Measurements from ENCODE around the gene SRBD1.
A peak's percentile ranks its signal among the peaks of the same experiment; 100 is the strongest.

The SRBD1 gene

DNA sequence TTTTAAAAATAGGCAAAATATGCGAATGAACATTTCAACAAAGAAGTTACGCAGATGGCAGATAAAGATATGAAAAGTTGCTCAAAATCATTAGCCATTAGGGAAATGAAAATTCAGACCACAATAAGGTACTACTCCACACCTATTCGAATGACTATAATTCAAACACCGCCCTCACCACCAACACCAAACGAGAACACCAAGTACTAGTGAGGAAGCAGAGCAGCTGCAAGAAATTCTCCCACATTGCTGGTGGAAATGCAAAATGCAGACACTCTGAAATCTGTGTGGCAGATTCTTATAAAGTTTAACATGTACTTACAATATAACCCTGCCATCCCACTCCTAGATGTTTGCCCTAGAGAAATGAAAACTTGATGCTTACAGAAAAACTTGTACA is 23.2 kb upstream of the SRBD1 start:
- no peak for DNase-seq

DNA sequence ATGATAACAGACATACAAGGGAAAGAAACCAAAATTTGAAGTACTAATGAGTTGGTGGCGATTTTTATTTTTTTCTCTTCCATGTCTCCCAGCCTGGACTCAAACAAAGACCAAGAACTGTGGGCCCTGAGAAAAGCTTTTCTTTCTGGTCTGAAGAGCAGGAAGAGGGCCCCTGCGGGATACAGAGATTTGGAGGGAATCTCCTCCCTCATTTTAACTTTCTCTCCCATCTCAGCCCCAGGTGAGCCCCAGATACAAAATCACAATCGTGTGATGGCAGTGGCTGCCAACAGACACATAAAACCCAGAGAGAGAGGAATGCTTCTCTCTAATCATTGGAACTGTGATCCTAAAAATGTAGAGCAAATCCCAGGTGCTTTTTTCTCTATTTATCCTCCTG is 20.9 kb upstream of the SRBD1 start:
- no peak for DNase-seq

DNA sequence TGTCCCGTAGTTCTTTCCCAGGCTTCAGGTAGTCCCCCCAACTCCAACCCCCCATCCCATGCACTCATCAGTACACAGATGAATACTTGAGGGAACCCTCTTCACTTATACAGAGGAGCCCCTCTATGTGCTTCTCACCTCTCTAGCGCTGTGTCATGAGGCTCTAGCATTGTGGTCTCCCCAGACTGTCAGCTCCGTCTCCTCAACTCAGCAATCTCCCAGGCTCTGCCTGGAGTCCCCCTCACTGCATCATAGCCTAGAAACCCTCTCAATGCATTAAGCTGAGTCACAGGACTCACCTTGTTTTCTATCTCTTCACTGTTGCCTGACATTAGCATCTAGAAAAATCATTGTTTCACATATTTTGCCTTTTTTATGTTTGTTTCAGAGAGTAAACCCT is 20.3 kb upstream of the SRBD1 start:
- DNase-seq = no peak

DNA sequence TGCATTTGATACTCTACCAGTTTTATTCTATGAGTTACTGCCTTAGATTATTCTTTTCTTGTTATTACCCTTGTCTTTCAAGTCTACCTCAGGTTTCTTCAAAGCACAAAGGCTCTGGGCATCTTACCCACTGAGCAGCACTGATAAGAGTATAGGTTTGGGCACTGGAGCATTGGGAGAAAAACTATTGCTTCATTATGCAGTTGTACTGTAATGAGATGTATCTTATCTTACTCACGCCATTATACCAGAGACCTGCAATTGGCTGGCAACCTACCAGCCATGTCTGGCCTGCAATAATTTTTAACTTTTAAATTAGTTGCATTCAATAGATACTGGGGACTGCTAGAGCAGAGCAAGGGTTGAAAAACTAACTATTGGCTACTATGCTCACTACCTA is 18.9 kb upstream of the SRBD1 start:
- DNase-seq = no peak

DNA sequence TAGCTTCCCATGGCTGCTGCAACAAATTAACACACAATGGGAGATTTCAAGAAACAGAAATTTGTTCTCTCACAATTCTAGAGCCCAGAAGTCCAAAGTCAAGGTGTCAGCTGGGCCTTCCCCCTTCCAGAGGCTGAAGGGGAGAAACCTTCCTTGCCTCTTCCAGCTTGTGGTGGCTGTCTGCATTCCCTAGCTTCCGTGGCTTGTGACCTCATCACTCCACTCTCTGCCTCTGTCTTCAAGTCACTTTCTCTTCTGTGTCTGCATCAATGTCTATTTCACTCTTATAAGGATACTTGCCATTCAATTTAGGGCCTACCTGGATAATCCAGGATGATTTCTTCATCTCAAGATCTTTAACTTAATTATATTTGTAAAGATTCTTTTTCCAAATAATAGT is 16.8 kb upstream of the SRBD1 start:
- no peak for DNase-seq

DNA sequence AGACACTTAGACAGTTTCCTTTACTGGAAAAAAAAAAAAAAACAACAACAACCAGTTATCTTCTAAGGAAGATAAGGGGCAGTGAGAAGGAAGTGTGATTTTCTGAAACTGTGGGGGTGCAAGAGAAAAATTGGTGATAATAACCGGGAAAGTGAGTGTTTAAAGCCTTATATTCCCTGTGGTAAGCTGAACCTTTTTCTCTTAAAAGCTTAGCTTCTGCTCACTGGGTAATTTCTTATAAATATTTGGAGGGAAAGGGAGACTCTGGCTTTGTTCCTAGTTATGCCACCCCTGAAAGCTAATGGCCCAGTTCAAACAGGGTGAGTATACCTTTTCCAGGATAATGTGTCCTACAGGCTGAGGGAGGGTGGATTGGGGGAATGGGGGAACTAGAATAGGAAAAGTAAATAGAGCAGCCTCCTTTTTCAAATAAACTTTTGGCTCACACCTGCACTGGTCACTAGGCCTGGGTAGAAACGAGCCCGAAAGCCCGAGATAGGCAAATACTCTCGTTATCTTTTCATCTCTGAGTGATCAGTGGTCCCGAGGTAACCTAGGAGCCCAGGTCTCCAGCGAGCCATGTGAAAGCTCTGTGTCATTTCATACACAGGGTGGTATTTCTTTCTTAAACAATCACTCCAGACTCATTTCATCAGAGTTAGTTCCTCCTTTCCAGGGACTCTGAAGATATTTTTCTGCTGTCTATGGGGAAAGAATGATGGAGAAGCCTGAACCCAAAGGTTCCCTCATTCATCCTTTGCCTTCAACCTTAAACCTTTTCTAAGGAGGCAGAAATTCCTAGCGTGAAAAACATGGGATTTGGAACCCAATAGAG is 15.5 kb upstream of the SRBD1 start:
- DNase-seq = no peak

DNA sequence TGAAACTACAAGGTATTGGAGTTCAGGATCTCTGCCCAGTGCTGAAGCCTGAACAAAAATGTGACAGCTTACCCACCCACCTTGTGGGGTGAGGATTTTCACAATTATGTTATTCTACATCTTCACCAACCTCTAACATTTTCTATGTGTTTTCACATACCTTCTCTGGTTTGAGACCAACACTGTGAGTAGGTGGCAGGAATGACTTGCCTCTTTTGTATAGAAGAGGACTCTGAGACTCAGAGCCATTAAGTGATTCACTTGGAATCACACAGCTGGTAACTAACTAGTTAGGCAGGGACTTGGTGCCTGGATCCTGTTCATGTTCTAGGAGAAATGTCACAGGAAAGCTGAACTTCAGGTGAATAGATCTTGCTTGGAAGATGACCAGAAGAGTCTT is 14.8 kb upstream of the SRBD1 start:
- no peak for DNase-seq

DNA sequence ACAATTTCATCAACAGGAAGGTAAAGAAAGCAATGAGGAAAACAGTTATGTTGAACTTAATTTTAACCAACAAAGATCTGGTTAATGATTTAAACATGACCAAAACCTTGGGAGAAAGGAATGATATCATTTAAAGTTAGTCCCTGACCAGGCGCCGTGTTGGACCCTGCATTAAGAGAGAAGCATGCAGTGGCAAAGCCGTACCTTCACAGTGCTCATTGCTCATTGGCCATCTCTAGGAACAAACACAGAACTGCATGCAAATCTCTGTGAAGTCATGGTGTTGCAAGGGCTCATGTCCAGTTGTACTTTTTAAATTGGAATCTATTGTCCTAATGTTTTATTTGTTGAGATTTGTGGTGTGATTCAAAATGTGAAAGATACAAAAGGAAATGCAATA is 12.0 kb upstream of the SRBD1 start:
- DNase-seq = no peak

DNA sequence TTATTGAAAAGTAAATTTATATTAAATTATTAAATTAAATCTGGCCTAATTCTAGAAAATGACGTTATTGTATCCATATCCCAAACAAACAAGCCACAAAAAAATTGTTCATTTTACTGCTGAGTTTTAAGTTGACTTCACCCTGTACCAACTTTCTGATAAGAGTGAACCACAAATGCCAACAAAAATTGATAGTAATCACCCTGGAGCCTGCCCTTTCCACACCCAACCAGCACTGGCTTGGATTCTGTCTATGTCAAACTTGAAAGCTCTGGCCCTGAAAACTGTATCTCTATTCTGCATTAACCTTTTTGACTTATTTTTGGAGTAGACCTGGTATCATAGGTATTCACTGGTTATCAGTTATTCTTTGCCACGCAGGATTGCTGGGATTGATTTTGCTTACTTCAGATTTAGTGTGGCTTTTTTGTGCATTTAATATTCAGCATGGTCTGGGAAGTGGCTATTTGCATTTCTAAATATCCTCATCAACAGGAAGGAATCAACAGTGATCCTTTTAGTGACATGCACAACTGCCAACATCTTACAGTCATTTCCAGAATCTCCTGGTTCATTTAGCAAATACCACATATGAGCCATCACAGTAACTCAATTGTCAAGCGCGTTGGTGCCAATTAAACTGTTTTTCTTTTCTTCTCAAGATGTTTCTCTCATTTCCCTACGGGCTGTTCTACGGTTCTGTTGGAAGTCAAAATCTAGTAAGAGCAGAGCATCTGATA is 11.4 kb upstream of the SRBD1 start:
- DNase-seq = no peak

DNA sequence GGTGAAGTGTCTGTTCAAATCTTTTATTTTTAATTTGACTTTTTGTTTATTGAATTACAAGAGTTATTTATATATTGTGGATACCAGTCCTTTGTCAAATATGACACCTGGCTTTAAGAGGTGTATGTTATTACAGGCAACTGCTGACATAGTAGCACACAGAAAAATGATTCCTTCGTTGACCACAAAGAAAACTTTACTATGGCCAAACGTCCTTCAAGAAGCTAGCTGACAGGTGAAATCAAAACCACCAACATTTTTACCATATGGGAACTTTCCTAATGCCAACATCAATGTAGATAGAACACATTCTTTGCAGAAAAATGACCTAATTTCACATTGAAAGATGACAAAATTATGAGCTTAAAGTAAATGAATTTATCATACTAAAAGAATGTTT is 6.4 kb upstream of the SRBD1 start:
- no peak for DNase-seq

DNA sequence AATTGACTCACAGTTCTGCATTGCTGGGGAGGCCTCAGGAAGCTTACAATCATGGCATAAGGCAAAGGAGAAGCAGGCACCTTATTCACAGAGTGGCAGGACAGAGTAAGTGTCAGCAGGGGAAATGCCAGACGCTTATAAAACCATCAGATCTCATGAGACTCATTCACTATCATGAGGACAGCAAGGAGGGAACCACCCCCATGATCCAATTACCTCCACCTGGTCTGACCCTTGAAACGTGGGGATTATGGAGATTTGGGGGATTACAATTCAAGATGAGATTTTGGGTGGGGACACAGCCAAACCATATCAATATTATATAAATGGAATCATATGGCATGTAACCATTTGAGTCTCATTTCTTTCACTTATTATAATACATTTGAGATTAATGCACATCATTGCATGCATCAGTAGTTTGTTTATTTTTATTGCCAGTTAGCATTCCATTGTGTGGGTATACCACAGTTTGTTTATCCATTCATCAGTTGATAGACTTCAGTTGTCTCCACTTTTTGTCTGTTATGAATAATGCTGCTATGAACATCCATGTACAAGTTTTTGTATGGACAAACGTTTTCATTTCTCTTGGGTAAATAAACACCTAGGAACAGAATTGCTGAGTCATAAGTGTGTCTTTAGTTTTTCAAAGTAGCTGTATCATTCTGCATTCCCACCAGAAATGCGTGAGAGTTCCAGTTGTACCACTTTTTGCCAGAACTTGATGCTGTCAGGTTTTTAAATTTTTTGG is 5.8 kb upstream of the SRBD1 start:
- DNase-seq = no peak

DNA sequence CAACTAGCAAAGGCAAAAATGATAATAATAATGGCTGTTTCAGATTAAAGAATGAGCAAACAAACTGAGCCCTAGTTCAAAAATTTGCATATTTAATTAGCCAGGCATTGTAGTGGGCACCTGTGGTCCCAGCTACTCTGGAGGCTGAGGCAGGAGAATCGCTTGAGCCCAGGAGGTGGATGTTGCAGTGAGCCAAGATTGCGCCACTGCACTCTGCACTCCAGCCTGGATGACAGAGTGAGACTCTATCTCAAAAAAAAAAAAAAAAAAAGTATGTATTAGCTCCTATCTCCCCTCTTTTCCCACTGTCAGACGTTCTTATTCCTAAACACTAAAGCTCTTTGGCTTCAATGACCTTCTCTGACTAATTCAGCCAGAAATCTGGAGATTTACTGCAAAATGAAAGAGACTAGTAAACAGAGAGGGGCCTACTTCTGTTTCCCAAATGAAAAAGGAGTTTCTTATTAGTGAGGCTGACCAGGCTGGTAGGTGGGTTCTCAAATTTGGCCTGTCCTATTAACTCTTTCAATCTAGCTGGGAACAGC is 3.9 kb upstream of the SRBD1 start:
- no peak for DNase-seq

DNA sequence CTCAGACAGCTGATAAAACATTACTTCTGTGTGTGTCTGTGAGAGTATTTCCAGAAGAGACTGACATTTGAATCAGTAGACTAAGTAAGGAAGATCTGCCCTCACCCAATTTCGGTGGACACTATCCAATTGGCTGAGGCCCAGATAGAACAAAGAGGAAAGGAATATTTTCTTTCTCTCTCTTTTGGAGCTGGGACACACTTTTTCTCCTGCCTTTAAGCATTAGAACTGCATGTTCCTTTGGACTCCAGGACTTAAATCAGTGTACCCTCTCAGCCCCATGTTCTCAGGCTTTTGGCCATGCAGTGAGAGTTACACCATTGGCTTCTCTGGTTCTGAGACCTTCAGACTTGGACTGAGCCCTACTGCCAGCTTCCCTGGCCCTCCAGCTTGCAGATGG is 3.3 kb upstream of the SRBD1 start:
- no peak for DNase-seq

DNA sequence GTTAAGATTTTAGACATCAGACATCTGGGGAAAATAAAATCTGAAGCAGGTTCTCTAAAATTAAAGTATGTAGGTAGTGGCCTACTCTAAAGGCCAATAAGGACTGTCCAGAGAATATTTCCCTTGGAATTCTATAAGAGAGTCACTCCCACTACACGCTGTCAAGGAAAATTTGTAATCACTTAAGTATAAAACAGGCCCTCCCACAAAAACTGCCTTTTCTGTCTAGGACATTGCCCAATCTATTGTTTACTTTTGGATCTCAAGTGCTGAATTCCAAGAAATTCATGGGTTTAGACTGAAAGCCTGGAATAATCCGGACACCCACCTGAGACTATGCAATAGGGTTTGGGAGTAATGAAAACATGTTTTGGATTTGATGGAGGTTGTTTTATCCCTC is 1.7 kb upstream of the SRBD1 start:
- DNase-seq = no peak

DNA sequence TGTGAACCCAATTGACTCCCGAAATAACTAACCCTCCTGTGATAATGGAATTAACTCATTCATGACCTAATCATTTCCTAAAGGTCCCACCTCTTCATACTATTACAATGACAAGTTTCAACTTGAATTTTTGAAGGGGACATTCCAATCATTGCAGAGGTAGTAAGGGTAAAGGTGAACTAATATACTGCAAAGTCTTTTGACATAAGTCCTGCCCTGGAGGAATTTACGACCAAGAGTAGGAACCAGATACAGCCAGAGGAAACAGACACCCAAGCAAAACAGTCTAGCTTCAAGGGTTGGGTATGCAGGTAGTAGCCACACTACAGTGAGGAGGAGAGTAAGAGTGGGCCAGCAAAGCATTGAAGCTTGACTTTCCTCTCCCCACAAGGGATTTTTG is 1.2 kb upstream of the SRBD1 start:
- no peak for DNase-seq

DNA sequence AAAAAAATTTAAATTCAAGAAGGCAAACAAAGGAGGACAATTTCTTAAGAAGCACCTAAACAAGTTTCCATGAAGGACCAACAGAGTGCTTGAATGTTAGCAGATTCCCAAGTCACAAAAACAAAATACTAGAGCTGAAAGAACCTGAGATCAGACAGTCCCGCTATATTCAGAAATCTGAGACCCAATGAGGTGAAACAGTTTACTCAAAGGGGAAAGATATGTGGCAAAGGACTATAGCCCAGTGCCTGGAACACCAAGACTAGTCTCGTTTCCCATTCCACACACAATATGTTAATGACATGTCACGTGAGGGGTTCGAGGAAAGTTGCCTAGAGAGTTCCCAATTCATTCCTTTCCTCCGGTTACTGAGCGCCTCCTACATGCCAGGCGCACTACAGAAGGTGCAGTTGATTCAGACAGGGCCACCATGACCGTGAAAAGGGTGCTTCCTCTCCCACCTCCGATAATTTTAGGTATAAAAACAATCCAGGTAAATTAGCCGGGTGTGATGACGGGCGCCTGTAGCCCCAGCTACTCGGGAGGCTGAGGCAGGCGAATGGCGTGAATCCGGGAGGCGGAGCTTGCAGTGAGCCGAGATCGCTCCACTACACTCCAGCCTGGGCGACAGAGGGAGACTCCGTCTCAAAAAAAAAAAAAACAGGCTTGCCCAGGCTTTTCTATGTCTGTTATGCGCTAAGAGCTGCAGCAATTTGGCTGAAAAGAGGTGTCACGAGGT is 617 bp downstream of the SRBD1 start:
- DNase-seq = peak; percentile 72

DNA sequence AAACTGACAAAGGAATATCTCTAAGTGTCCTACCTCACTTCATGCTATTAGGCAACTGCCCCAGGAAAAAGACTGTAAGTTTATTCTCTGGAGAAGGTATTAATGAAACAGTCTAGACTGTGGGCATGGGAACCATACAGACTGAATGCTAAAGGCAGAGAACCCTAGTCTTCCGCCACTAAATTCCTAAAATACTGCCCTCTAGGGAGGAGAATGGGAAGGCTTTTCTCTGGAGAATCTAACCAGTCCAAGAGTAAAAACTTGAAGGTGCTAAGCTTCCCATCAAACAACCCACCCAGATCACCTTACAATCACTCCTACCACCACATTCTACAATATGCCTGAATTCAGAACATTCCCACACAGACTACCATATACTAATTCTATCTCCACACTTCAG is 3.4 kb downstream of the SRBD1 start:
- DNase-seq = no peak

DNA sequence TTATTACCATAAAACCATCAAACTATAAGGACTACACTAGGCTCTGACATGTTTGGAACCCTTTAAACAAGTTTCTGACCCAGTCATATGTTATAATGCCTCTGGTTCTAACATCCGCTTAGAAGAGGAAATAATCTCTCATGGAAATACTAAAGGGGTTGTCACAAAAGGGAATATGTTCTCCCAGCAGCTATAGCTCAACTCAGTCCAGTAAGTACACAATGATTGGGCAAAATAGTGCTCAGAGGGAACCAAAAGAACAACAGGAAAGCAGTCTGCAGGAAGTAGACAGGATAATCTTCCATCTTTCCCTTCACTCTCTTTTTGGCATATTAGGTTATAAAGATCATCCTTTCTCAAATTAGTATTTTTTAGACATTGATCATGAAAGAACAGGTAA is 4.3 kb downstream of the SRBD1 start:
- DNase-seq = no peak

DNA sequence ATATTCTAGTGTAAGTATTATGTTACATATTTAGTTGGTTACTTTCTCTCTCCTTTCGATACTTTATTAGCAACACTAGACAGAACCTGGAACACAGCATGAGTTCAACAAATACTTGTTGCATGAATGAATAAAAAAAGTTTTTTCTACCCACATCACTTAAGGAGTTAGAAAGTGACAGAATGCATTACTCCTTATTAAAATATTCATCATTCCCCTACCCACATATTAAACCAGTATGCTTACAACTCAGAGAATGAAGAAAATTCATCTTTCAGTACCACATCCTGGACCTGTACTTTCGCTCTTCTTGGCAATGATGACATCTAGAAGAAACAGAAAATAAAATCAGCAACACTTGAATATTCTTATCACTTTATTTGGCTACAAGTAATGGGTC is 6.0 kb downstream of the SRBD1 start:
- DNase-seq = no peak

DNA sequence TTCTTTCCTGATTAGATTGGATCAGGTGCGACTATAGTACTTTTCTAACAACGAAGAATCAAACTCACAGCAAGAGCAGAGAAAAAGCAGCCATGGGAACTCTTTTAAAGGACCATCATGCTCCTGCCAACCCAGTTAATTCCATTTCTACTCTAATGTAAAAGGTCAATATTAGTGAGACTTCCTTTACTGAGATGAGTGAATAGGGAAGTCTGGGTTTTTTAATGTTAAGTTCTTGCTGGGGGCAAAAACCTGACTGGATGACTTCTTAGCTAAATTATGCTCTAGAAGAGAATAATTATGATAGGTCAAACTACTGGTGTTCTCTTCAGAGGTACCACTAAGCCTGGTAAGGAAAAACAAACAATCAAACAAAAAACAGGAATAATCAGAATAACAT is 8.4 kb downstream of the SRBD1 start:
- DNase-seq = no peak

DNA sequence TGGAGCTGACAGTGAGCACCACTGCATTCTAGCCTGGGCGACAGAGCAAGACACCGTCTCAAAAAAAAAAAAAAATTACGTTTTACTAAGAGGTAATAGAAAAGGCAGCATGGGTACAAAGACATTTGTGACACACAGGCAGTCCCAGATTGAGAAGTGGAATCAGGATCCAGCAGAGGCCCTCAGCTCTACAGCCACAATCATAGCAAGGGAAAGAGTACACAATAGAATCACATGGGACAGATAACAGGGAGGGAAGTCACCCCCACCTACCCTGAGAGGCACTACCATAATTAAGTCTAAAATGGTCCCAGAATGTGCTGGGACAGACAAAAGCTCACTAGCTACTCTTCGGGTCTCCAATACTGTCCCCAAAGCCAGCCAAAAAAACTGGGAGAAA is 12.5 kb downstream of the SRBD1 start:
- no peak for DNase-seq

DNA sequence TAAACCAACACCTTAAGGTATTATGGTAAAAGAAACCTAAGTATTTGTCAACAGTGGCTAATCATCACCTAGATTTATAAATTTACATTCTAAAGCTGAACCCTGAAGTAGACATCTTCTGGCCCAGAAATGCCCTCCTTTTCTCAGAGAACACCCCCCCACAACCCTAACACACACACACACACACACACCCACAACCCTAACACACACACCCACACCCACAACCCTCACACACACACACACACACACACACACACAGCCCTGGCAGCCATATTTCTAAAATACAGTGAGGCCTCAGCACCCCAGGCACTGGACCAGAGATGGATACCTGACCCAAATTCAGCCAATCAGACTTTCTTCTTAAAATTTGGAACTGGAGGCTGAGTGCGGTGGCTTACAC is 14.3 kb downstream of the SRBD1 start:
- no peak for DNase-seq

All from right forelimb (tissue), 1 donor.